GM12878 (cell line): Measurements from ENCODE around the gene ARHGAP27. TPM values are rescaled to one million over a fixed set of nuclear protein-coding genes. Genes with fewer than 3 reads are reported as not detected.

Source experiments
- ATAC-seq: fragments of 200-7000 bp; cut with Tn5 transposase; 3 replicates; pipeline ENCODE4 v1.9.1; 2020; ENCODE audit warnings: mild to moderate bottlenecking, moderate library complexity
- BruUV-seq: library from RNA; stranded (reverse); fragments of 400-500 nt; replicated peaks from 2 replicates; lab custom pipeline; 2021; lab: Mats Ljungman, UMichigan
- CTCF ChIA-PET: fragments of 300-600 bp; sonication (Branson Sonifier 250); formaldehyde crosslinking; extraction: SDS; loops from one replicate; lab custom pipeline; 2021; ENCODE audit warnings: inconsistent platforms; lab: Yijun Ruan, JAX
- POLR2A ChIA-PET: fragments of 350-600 bp; formaldehyde crosslinking; extraction: SDS; loops from one replicate; lab custom pipeline; 2021; ENCODE audit warnings: inconsistent platforms; lab: Charles Lee
- RAD21 ChIA-PET: fragments of 300-600 bp; sonication (Branson Sonifier 250); formaldehyde crosslinking; loops from one replicate; lab custom pipeline; 2023; ENCODE audit warnings: antibody characterized with exemption; ENCODE audit not compliant: unreplicated experiment; lab: Charles Lee
- SMC1A ChIA-PET: fragments of 300-600 bp; sonication (Branson Sonifier 250); formaldehyde crosslinking; loops from one replicate; lab custom pipeline; 2023; ENCODE audit not compliant: unreplicated experiment, uncharacterized antibody; lab: Charles Lee
- DNase-seq: peaks from one replicate; pipeline ENCODE4 v3.0.0-alpha.2; 2011; ENCODE audit warnings: low read depth, low spot score
- FAIRE-seq: peaks from 3 replicates; lab custom pipeline; 2011; peaks lifted over from hg19 to GRCh38; lab: Jason Lieb, UNC
- H2AFZ ChIP-seq: 2 replicates; pipeline ENCODE4 v1.6.0; 2011; ENCODE audit warnings: low read depth, low read length, control low read depth; ENCODE audit not compliant: control insufficient read depth
- H3K27ac ChIP-seq: 2 replicates; pipeline ENCODE4 v1.5.1; 2011; ENCODE audit warnings: control low read depth; ENCODE audit not compliant: control insufficient read depth, insufficient read depth
- H3K27me3 ChIP-seq, 2 experiments: replicated peaks in 1 of 2; 2 replicates each; pipeline versions ENCODE4 v1.6.0 to v1.6.1; 2011; ENCODE audit warnings: low read length in 1 of 2; ENCODE audit not compliant: control insufficient read depth in 2 of 2, insufficient read depth in 2 of 2
- H3K36me3 ChIP-seq, 2 experiments: 2 replicates each; pipeline ENCODE4 v1.5.1; 2011; ENCODE audit warnings: low read length in 1 of 2; ENCODE audit not compliant: control insufficient read depth in 2 of 2, insufficient read depth in 2 of 2
- H3K4me1 ChIP-seq: 2 replicates; pipeline ENCODE4 v1.6.1; 2011; ENCODE audit warnings: mild to moderate bottlenecking, low read length, moderate library complexity, mixed read lengths; ENCODE audit not compliant: control insufficient read depth, insufficient read depth
- H3K4me2 ChIP-seq: 2 replicates; pipeline ENCODE4 v1.6.0; 2011; ENCODE audit warnings: control low read depth; ENCODE audit not compliant: control insufficient read depth, insufficient read depth
- H3K4me3 ChIP-seq: fragments of 200-600 bp; sonication (generic); 2 replicates; pipeline ENCODE4 v1.5.1; 2016
- H3K79me2 ChIP-seq: 2 replicates; pipeline ENCODE4 v1.6.0; 2011; ENCODE audit warnings: low read length; ENCODE audit not compliant: control insufficient read depth, insufficient read depth
- H3K9ac ChIP-seq: 2 replicates; pipeline ENCODE4 v1.8.0; 2011; ENCODE audit warnings: low read length, control low read depth, mixed read lengths; ENCODE audit not compliant: control insufficient read depth, insufficient read depth
- H3K9me3 ChIP-seq: replicated peaks from 3 replicates; pipeline ENCODE4 v1.5.1; 2011; ENCODE audit warnings: mild to moderate bottlenecking, low read length; ENCODE audit not compliant: control insufficient read depth, insufficient read depth
- H4K20me1 ChIP-seq: 2 replicates; pipeline ENCODE4 v1.6.0; 2011; ENCODE audit not compliant: control insufficient read depth, insufficient read depth
- E2F8 ChIP-seq: fragments of 450-650 bp; IDR thresholded peaks from 2 replicates; pipeline ENCODE4 v1.6.1; 2018; ENCODE audit warnings: mild to moderate bottlenecking, low read depth, moderate library complexity; ENCODE audit not compliant: partially characterized antibody
- EED ChIP-seq: sonication (generic); IDR thresholded peaks from 2 replicates; pipeline ENCODE4 v1.6.1; 2016; ENCODE audit warnings: antibody characterized with exemption, low read depth
- ELK1 ChIP-seq: IDR thresholded peaks from 2 replicates; pipeline ENCODE4 v1.6.1; 2012; ENCODE audit warnings: low read depth, low read length, improper control_type of control experiment
- IKZF1 ChIP-seq: fragments of 450-650 bp; conservative IDR thresholded peaks from 2 replicates; pipeline ENCODE4 v1.6.1; 2017; ENCODE audit warnings: antibody characterized with exemption, mild to moderate bottlenecking
- SIX5 ChIP-seq: IDR thresholded peaks from 2 replicates; pipeline ENCODE4 v1.6.1; 2011; ENCODE audit warnings: mild to moderate bottlenecking, low read depth, low read length, moderate library complexity; ENCODE audit not compliant: severe bottlenecking
- SMC3 ChIP-seq: IDR thresholded peaks from 2 replicates; pipeline ENCODE4 v1.6.1; 2011; ENCODE audit warnings: low read length, improper control_type of control experiment, borderline replicate concordance
- TCF3 ChIP-seq: IDR thresholded peaks from 2 replicates; pipeline ENCODE4 v1.6.1; 2012; ENCODE audit warnings: low read depth, mild to moderate bottlenecking, low read length, borderline replicate concordance; ENCODE audit not compliant: insufficient read depth
- ZZZ3 ChIP-seq: IDR thresholded peaks from 2 replicates; pipeline ENCODE4 v1.6.1; 2011; ENCODE audit warnings: low read depth; ENCODE audit not compliant: control insufficient read depth, insufficient read length
- WGBS: methylation state at CpG from one replicate; pipeline ENCODE4 v1.1.6; 2016; ENCODE audit warnings: low lambda C conversion rate; ENCODE audit not compliant: insufficient replicate concordance, insufficient coverage; ENCODE audit errors: missing lambda C conversion rate; 5-methylcytosine and 5-hydroxymethylcytosine counted together
- in situ Hi-C: fragments of 300-500 bp; cut with MboI; formaldehyde crosslinking; loops from 9 replicates; pipeline ENCODE4 v1.14.3; 2018; ENCODE audit warnings: mixed read lengths
- intact Hi-C: fragments of 100-400 bp; cut with micrococcal nuclease; formaldehyde crosslinking; loops from one replicate; pipeline ENCODE4 v1.14.2; 2022; ENCODE audit not compliant: unreplicated experiment
- polyA plus RNA-seq, 11 experiments: library from polyadenylated mRNA; depleted of rRNA in 4 of 11; unstranded in 6 of 11; stranded (reverse) in 5 of 11; fragments of >200 nt; fragmentation: Nextera tagmentation in 4 of 11; fragmentation: Illumina TruSeq in 1 of 11; extraction: Ambion mirVana in 4 of 11; extraction: Trizol in 1 of 11; gene quantifications; 1 replicate in 1 of 11; 2 replicates in 10 of 11; pipeline versions ENCODE4 v1.2.1 to v1.2.3, GENCODE V29; 2011 to 2016; ENCODE audit warnings: inconsistent platforms in 2 of 11, missing spikeins in 2 of 11, low read depth in 1 of 11
- total RNA-seq, 4 experiments: library from RNA; depleted of rRNA in 3 of 4; stranded (reverse); fragments of >200 nt in 3 of 4; fragmentation: Illumina TruSeq in 1 of 4; extraction: Trizol in 1 of 4; gene quantifications; 2 replicates each; pipeline versions ENCODE4 v1.2.1 to v1.2.3, GENCODE V29; 2013 to 2021

ARHGAP27 gene
- total and polyA plus RNA-seq, 10 of the 15 experiments (the other 5 are each of a cell fraction or from before 2014, with no cell fraction given) = 0.64 to 45.7 (median 17.7) TPM

- no peak for TF ChIP-seq E2F8
- TF ChIP-seq ZZZ3 = no peak
- no peak for TF ChIP-seq SMC3
- no peak for TF ChIP-seq IKZF1
These were observed 3.5 kb upstream of the ARHGAP27 start (continued) for GRCh38 chr17:45436161-45436560.

- Histone ChIP-seq H3K9ac (no peak overlapping the region), H3K4me2 (no peak overlapping the region), H3K9me3 (no peaks in the 10 kb centered on the region), H3K79me2 (0 out of 2 replicates have a peak, but pooled peaks cover under 1% of the 10 kb centered on the region), H4K20me1 (no peaks in the 10 kb centered on the region), H3K27me3 (no peaks in the 10 kb centered on the region), H3K36me3 (no peaks in the 10 kb centered on the region; a peak in 1 of 4 replicates), H3K4me3 (no peak overlapping the region), H2AFZ (no peak overlapping the region), H3K27ac (no peak overlapping the region), H3K4me1 (peaks cover 9% of the 10 kb centered on the region)
- 54% methylated on average over 5 of the region's 5 CpGs for WGBS
- FAIRE-seq = no peak
- ChIA-PET CTCF (interaction anchor here (0.6 kb wide), 1 partner anchor 27 kb away, joined by 4 read pairs; no protein-coding TSS in a partner anchor), RAD21 (no interaction called here), POLR2A (no interaction called here), SMC1A (no interaction called here)
- intact Hi-C loops = loop anchor here (10.0 kb wide), 1 partner anchor 59 kb away; the partner anchor contains the start of gene PLEKHM1
- TF ChIP-seq ELK1 (no peak), SIX5 (no peak), EED (no peak), TCF3 (no peak)
- in situ Hi-C loops = no loop called here
- no peak for ATAC-seq
- BruUV-seq = no TSS peak
- DNase-seq = no peak
These were observed 2.8 kb upstream of the ARHGAP27 start for GRCh38 chr17:45435481-45435880.
